ENCODE data around the gene OPA3.
"Not testable (repeated sequence)": the region's sequence is repeated elsewhere in the genome, so short reads cannot be mapped to it uniquely, and the experiment has no call there.

OPA3 gene

GRCh38 chr19:45584332-45585157 lies at the start of gene OPA3:
Gene OPA3 (minus strand): TSS chr19:45584802. CDS start chr19:45584764, 38 bp downstream.
- peak; percentile 99 for DNase-seq (ENCODE audit: low read depth, low spot score)

GRCh38 chr19:45632468-45633196 lies 48.0 kb upstream of the OPA3 start:
- DNase-seq (ENCODE audit: low read depth, low spot score), result no peak

- no peak for DNase-seq (ENCODE audit: low read depth, low spot score)
Measured at GRCh38 chr19:45630463-45630862, 45.9 kb upstream of the OPA3 start.

- no peak for DNase-seq (ENCODE audit: low read depth, low spot score)
Measured at GRCh38 chr19:45629704-45630103, 45.1 kb upstream of the OPA3 start.

- not testable (repeated sequence) for DNase-seq (ENCODE audit: low read depth, low spot score)
Measured at GRCh38 chr19:45628219-45628618, 43.6 kb upstream of the OPA3 start.

DNA sequence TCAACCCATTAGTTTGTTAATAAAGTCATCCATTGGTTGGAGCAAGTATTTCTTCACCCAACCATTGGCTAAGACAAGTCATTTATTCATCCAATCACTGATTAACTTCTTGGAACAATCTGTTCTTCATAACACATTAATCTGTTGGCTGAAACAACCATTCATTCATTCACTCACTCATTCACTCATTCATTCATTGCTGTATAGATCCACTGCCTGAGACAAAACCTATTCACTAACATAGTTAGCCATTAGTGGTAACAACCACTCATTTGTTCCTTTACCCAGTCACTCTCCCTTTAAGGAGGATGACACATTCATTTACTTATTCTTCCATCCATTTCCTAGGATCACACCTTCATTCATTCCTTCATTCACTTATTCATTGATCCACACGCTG lies 39.4 kb upstream of the OPA3 start:
- DNase-seq (ENCODE audit: low read depth, low spot score), result no peak

- no peak for DNase-seq (ENCODE audit: low read depth, low spot score)
Measured at GRCh38 chr19:45621976-45622503, 37.4 kb upstream of the OPA3 start.

DNA sequence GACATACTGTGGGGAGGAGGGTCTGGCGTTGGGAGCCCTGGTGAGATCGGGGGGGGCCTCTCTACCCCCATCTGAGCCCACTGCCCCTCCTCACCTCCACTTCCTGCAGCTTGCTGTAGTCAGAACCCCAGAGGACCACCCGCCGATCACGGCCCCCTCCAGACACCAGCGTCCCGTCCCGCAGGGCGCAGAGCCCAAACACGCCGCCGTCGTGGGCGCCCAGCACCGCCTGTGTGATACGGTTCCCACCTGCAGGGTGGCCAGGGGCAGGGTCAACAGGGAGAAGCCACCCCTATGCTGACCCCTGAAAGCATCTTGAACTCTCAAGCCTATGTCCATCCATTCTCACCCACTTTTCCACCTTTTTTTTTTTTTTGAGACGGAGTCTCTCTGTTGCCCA lies 36.8 kb upstream of the OPA3 start:
- DNase-seq (ENCODE audit: low read depth, low spot score), result no peak

- DNase-seq (ENCODE audit: low read depth, low spot score), result no peak
Measured at GRCh38 chr19:45616704-45617017, 32.1 kb upstream of the OPA3 start.

GRCh38 chr19:45615795-45616703 lies 31.4 kb upstream of the OPA3 start:
- peak; percentile 35 for DNase-seq (ENCODE audit: low read depth, low spot score)

DNA sequence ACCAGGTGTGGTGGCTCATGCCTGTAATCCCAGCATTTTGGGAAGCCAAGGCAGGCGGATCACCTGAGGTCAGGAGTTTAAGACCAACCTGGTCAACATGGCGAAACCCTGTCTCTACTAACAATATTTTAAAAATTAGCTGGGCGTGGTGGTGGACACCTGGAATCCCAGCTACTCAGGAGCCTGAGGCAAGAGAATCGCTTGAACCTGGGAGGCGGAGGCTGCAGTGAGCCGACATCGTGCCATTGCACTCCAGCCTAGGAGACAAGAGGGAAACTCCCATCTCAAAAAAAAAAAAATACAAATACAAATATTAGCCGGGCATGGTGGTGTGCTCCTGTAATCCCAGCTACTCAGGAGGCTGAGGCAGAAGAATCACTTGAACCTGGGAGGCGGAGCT lies 30.5 kb upstream of the OPA3 start:
- DNase-seq (ENCODE audit: low read depth, low spot score), result not testable (repeated sequence)

DNA sequence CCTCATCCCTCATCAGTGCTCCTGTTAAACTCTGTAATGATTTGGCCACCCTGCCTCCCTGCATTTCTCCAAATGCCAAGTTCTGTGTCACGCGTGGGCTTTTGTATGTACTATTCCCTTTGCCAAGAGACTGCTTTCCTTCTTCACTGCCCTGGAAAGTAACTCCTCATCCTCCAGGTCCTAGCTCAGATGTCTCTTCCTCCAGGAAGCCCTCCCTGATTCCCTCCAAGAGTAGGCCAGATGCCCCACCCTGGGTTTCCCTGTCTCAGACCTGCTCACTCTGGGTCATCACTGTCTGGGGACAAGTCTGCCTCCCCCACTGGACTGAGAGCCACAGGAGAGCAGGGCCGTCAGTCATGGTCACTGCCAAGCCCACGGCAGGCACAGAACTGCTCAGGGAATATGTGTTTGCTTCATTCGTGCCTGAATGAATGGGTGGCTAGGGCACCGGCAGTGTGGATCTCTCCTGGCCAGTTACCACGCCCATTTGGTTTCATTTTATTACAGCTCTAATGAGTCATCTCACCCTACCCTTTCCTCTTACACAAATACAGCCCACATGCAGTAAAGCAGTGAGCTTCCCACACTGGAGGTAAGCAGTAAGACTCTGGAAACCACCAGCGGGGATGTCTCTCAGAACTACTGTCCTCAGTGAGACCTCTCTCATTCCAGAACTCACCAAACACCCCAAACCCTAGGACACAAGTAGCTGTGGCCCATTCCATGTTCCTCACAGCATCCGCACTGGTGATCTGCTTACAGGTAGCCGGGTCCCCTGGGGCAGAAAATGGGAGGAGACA lies 29.5 kb upstream of the OPA3 start:
- no peak for DNase-seq (ENCODE audit: low read depth, low spot score)

GRCh38 chr19:45608948-45609347 lies 24.3 kb upstream of the OPA3 start:
- no peak for DNase-seq (ENCODE audit: low read depth, low spot score)

DNA sequence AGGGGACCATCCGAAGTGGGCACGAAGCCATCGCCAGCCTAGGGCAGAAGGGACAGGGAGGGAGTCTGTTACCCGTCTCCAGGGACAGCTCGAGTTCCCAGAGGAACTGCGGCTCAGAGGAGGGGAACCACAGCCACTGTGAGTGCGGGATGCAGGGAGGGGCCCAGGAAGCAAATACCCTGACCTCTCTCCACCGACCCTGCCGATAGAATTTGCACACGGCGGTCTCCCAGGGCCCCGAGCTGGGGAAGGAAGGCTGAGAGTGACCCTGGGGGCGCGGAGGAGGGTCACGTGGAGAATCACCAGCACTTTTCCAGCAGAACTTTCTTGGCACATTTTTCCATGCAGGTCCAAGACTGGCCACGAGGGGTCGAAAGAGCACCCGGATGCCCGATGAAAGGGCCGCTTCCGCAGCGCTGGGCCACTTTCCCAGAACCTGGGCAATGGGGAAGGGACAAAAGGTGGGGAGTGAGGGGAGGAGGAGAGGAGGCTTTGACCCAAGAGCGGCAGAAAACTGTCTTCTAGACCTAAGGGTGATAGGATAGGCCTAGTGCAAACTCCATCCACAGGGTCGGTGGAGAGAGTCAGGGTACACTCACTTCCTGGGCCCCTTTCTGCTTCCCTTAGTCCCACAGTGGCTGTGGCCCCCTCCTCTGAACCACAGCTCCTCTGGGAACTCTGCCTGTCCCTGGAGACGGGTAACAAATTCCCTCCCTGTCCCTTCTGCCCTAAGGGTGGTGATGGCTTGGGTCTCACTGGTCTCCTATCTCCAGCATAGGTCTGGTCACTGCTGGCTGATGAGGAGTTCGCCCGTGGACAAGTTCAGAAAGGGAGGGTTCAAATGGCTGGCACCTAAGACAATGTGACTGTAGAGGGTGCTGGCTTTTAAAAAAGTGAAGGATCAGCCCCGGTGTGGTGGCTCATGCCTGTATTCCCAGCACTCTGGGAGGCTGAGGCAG lies 22.7 kb upstream of the OPA3 start:
- peak; percentile 10 for DNase-seq (ENCODE audit: low read depth, low spot score)

GRCh38 chr19:45601524-45602374 lies 17.1 kb upstream of the OPA3 start, which contains the start of gene GPR4:
Gene GPR4 (minus strand): TSS chr19:45602212. CDS start chr19:45591866, 10,346 bp downstream.
- no peak for DNase-seq (ENCODE audit: low read depth, low spot score)

DNA sequence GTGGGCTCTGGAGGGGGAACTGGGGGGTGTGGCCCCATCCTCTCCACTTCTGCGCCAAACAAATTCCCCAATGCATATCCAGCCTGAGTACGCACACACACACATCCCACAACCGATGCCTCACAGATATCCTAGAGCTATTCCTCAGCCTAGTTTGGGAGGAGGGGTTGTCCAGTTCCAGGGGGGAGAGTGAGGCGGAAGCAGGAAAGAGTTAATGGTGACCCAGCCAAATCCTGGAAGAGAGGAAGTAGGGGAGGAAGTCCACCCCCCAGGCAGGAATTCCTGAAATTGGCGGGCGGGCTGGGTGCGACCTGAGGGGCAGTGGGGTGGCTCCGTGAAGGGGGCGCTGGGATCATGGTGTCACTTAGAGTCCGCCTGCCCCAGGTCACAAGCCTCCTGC lies 16.5 kb upstream of the OPA3 start:
- DNase-seq (ENCODE audit: low read depth, low spot score), result no peak

DNA sequence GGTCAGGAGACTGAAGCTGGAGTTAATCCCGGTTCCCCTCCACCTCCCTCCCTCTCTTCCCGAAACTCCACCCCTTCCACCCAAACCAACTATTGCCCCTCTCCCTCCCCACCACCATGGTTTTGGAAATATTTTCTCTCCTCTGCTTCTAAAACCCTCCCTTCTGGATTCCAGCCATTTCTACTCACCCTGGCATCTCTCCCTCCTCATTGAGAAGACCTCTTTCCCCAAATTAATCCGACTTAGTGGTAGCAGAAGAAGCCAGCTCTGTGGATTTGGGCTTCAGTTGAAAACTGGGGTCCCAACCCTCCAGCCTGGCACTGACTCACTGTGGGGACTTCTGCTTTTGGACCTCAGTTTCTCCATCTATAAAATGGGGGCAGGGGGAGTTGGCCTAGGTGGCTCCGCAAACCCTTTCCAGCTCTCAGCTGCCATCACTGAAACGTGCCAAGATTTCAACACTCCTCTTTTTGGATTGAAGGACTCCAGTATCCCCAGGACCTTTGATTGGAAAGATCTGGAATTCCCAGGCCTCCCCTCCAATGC lies 15.8 kb upstream of the OPA3 start:
- no peak for DNase-seq (ENCODE audit: low read depth, low spot score)

DNA sequence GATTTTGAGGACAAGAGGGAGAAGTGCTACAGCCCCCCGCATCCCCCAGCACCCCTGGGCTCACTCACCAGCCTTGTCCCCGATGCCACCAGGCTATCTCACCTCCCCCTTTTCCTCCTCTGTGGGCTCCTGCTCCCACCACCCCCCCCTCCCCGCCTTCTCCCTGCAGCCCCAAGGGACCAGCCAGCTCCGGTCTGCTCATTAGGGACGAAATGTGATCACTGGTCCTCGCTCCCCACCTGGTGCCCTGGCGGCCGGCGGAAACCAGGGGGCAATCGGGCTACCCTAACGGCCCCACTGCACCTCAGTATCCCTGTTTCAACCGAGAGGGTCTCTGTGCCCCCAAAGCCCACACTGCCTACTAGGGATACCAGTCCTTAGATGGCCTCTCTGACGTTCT lies 14.7 kb upstream of the OPA3 start:
- DNase-seq (ENCODE audit: low read depth, low spot score), result no peak
